ENCODE data around the gene SPATA31D1. TPM values are rescaled to one million over a fixed set of nuclear protein-coding genes. Genes with fewer than 3 reads are reported as not detected.

Gene SPATA31D1
- total RNA-seq, 2 experiments from 2014 or later = not detected

- ATAC-seq = no peak
- H3K27ac Mint-ChIP-seq = no peak overlapping the region
- POLR2A ChIA-PET = no interaction called here
- H3K36me3 Mint-ChIP-seq (ENCODE audit: low read depth) = no peaks in the 10 kb centered on the region
- CTCF ChIA-PET = no interaction called here
- H3K4me3 Mint-ChIP-seq = no peak overlapping the region
- H3K27me3 Mint-ChIP-seq (ENCODE audit: low read depth) = no peaks in the 10 kb centered on the region
- DNase-seq = no peak
- no peaks in the 10 kb centered on the region for H3K9me3 Mint-ChIP-seq (ENCODE audit: insufficient read depth)
- no peaks in the 10 kb centered on the region for H3K4me1 Mint-ChIP-seq (ENCODE audit: low read depth)
Measured at GRCh38 chr9:81981883-81982282, 6.7 kb upstream of the SPATA31D1 start.

DNA sequence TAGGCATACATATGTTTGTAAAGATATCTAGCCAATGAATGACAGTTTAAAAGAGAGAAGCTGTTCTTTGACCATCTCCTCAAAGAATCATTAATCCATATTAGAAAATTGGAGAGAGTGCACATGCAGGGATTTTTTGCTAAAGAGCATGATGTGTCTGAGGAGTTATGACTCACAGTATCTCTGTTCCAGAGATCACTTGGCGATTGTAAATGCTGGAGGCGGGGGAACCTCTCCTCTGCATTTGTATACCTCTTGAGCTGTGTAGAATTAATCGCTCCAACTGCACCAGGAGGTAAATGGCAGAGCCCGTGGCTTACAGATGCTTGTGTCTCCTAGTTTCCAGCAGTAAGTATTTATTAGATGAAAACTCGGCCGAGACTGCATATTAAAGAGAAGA, 3.6 kb upstream of the SPATA31D1 start:
- Mint-ChIP-seq H3K27me3 (ENCODE audit: low read depth) (no peaks in the 10 kb centered on the region), H3K4me3 (no peak overlapping the region), H3K4me1 (ENCODE audit: low read depth) (no peaks in the 10 kb centered on the region), H3K9me3 (ENCODE audit: insufficient read depth) (peaks cover 6% of the 10 kb centered on the region), H3K27ac (no peak overlapping the region), H3K36me3 (ENCODE audit: low read depth) (no peaks in the 10 kb centered on the region)
- no peak for ATAC-seq
- ChIA-PET CTCF (no interaction called here), POLR2A (no interaction called here)
- no peak for DNase-seq

- Mint-ChIP-seq H3K27me3 (ENCODE audit: low read depth) (no peaks in the 10 kb centered on the region), H3K4me1 (ENCODE audit: low read depth) (no peaks in the 10 kb centered on the region), H3K4me3 (no peak overlapping the region), H3K27ac (no peak overlapping the region), H3K9me3 (ENCODE audit: insufficient read depth) (peaks cover 6% of the 10 kb centered on the region), H3K36me3 (ENCODE audit: low read depth) (no peaks in the 10 kb centered on the region)
- ATAC-seq = no peak
- ChIA-PET POLR2A (no interaction called here), CTCF (no interaction called here)
- no peak for DNase-seq
Measured at GRCh38 chr9:81986051-81986450, 2.5 kb upstream of the SPATA31D1 start.

DNA sequence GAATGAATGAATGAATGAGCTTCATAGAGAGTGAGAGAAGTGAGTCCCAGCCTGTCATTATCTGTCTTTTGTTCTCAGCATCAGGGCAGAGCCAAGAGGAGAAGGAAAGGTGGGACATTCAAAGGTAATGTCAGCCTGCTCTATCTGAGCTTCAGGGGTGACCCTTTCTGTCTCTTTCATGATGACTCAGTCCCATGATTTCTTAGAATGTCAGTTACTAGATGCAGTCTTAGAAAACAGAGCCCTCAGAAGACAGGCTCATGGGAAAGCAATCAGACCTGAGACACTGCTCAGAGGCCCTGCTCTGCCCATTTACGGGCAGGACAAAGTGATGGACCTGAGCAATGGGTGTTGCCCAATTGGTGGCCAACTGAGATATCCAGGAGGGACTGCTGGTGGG, 1.1 kb downstream of the SPATA31D1 start:
- ATAC-seq (no peak), DNase-seq (no peak)
- H3K4me1 Mint-ChIP-seq (ENCODE audit: low read depth) = no peaks in the 10 kb centered on the region
- POLR2A ChIA-PET = no interaction called here
- no peaks in the 10 kb centered on the region for H3K27me3 Mint-ChIP-seq (ENCODE audit: low read depth)
- H3K9me3 Mint-ChIP-seq (ENCODE audit: insufficient read depth) = peaks cover 6% of the 10 kb centered on the region
- no peak overlapping the region for H3K27ac Mint-ChIP-seq
- CTCF ChIA-PET = no interaction called here
- H3K36me3 Mint-ChIP-seq (ENCODE audit: low read depth) = no peaks in the 10 kb centered on the region
- H3K4me3 Mint-ChIP-seq = no peak overlapping the region

- H3K27me3 Mint-ChIP-seq (ENCODE audit: low read depth) = no peaks in the 10 kb centered on the region
- no peak for DNase-seq
- CTCF ChIA-PET = no interaction called here
- H3K9me3 Mint-ChIP-seq (ENCODE audit: insufficient read depth) = no peaks in the 10 kb centered on the region
- H3K4me3 Mint-ChIP-seq = no peak overlapping the region
- H3K27ac Mint-ChIP-seq = no peak overlapping the region
- no peak for ATAC-seq
- no peaks in the 10 kb centered on the region for H3K4me1 Mint-ChIP-seq (ENCODE audit: low read depth)
- POLR2A ChIA-PET = no interaction called here
- no peaks in the 10 kb centered on the region for H3K36me3 Mint-ChIP-seq (ENCODE audit: low read depth)
Measured at GRCh38 chr9:81993656-81994055, 5.1 kb downstream of the SPATA31D1 start.

- ATAC-seq (no peak), DNase-seq (no peak)
- Mint-ChIP-seq H3K4me1 (ENCODE audit: low read depth) (no peaks in the 10 kb centered on the region), H3K27ac (no peak overlapping the region), H3K9me3 (ENCODE audit: insufficient read depth) (no peaks in the 10 kb centered on the region), H3K36me3 (ENCODE audit: low read depth) (no peaks in the 10 kb centered on the region), H3K4me3 (no peak overlapping the region), H3K27me3 (ENCODE audit: low read depth) (no peaks in the 10 kb centered on the region)
- CTCF ChIA-PET = no interaction called here
- POLR2A ChIA-PET = no interaction called here
Measured at GRCh38 chr9:81999806-82000205, 11.2 kb downstream of the SPATA31D1 start.

- no peaks in the 10 kb centered on the region for H3K4me1 Mint-ChIP-seq (ENCODE audit: low read depth)
- CTCF ChIA-PET = no interaction called here
Measured at GRCh38 chr9:82010711-82011110, 22.1 kb downstream of the SPATA31D1 start.

DNA sequence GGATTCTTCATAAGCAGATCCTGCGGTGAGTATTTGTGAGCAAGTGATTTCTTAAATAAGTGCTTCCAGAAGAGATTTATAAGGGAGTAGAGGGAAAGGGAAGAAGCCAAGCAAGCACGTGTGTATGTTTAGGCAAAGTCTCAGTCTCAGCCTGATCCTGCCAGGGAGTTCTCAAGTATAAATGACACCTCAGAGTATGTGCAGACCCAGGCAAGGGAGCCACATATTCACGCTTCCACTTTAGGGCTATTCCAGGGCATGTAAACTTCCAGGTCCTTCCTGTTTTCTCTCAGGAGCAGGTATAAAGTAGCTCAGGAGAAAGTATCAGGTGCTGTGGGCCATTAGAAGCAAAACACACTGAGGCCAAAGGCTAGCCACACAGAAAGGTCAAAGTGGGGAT, 22.6 kb downstream of the SPATA31D1 start:
- no peak for DNase-seq
- no peak overlapping the region for H3K4me3 Mint-ChIP-seq
- H3K27me3 Mint-ChIP-seq (ENCODE audit: low read depth) = no peaks in the 10 kb centered on the region
- H3K36me3 Mint-ChIP-seq (ENCODE audit: low read depth) = no peaks in the 10 kb centered on the region
- no peaks in the 10 kb centered on the region for H3K4me1 Mint-ChIP-seq (ENCODE audit: low read depth)
- H3K9me3 Mint-ChIP-seq (ENCODE audit: insufficient read depth) = peaks cover 9% of the 10 kb centered on the region
- ATAC-seq = no peak
- no peak overlapping the region for H3K27ac Mint-ChIP-seq
- CTCF ChIA-PET = no interaction called here
- POLR2A ChIA-PET = no interaction called here

More at GRCh38 chr9:82010711-82011110, 22.1 kb downstream of the SPATA31D1 start:
- Mint-ChIP-seq H3K27ac (no peak overlapping the region), H3K27me3 (ENCODE audit: low read depth) (no peaks in the 10 kb centered on the region), H3K9me3 (ENCODE audit: insufficient read depth) (peaks cover 9% of the 10 kb centered on the region), H3K36me3 (ENCODE audit: low read depth) (no peaks in the 10 kb centered on the region), H3K4me3 (no peak overlapping the region)
- ATAC-seq = no peak
- DNase-seq = no peak
- POLR2A ChIA-PET = no interaction called here

- ChIA-PET POLR2A (no interaction called here), CTCF (no interaction called here)
- Mint-ChIP-seq H3K27me3 (ENCODE audit: low read depth) (no peaks in the 10 kb centered on the region), H3K9me3 (ENCODE audit: insufficient read depth) (peaks cover 9% of the 10 kb centered on the region), H3K4me1 (ENCODE audit: low read depth) (no peaks in the 10 kb centered on the region), H3K4me3 (no peak overlapping the region), H3K36me3 (ENCODE audit: low read depth) (no peaks in the 10 kb centered on the region), H3K27ac (no peak overlapping the region)
- ATAC-seq = no peak
- DNase-seq = no peak
Measured at GRCh38 chr9:82012276-82012675, 23.7 kb downstream of the SPATA31D1 start.

- no peak overlapping the region for H3K27ac Mint-ChIP-seq
- H3K36me3 Mint-ChIP-seq (ENCODE audit: low read depth) = no peaks in the 10 kb centered on the region
- CTCF ChIA-PET = no interaction called here
Measured at GRCh38 chr9:82020331-82020730, 31.8 kb downstream of the SPATA31D1 start.

DNA sequence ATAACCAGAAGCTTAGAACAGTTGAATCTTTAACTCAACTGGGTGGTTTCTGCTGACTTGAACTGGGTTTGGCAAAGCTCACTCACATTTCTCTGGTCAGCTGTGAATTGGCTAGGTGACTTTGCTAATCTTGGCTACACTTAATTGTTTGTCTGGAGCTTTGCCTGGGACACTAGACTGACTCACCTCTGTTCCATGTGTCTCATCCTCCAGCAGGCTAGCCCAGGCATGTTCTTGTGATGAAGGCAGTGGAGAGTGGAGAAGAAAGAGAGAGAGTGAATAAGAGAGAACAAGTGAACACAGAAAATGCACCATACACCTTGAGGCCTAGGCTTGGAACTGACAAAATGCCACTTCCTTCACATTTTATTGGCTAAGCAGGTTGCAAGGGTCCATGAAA, 32.6 kb downstream of the SPATA31D1 start:
- H3K4me1 Mint-ChIP-seq (ENCODE audit: low read depth) = no peaks in the 10 kb centered on the region
- DNase-seq = no peak
- no peak for ATAC-seq
- ChIA-PET CTCF (no interaction called here), POLR2A (no interaction called here)
- H3K27ac Mint-ChIP-seq = no peak overlapping the region
- no peaks in the 10 kb centered on the region for H3K9me3 Mint-ChIP-seq (ENCODE audit: insufficient read depth)
- no peaks in the 10 kb centered on the region for H3K36me3 Mint-ChIP-seq (ENCODE audit: low read depth)
- no peaks in the 10 kb centered on the region for H3K27me3 Mint-ChIP-seq (ENCODE audit: low read depth)
- H3K4me3 Mint-ChIP-seq = no peak overlapping the region

More at GRCh38 chr9:82020331-82020730, 31.8 kb downstream of the SPATA31D1 start:
- H3K4me1 Mint-ChIP-seq (ENCODE audit: low read depth) = no peaks in the 10 kb centered on the region
- DNase-seq (no peak), ATAC-seq (no peak)
- POLR2A ChIA-PET = no interaction called here
- no peak overlapping the region for H3K4me3 Mint-ChIP-seq
- no peaks in the 10 kb centered on the region for H3K27me3 Mint-ChIP-seq (ENCODE audit: low read depth)
- H3K9me3 Mint-ChIP-seq (ENCODE audit: insufficient read depth) = peaks cover under 1% of the 10 kb centered on the region

DNA sequence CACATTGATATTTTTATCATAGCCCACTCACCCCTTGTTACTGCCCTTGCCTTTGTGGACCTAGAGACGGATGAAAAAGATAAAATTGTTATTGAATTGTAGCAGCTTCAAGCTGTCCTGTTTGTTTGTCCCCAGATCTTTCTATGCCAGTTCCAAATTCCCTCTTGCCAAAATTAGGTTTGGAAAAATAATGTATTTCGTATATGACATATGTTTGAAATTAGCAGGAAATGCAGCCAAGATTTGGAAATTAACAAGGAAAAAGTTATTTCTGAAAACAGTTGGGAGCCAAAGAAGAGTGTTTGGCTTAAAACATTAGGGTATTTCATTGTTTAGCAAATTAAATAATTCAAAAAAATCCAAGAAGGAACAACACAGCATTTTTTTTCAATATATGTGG, 33.5 kb downstream of the SPATA31D1 start:
- Mint-ChIP-seq H3K27me3 (ENCODE audit: low read depth) (no peaks in the 10 kb centered on the region), H3K9me3 (ENCODE audit: insufficient read depth) (no peaks in the 10 kb centered on the region), H3K36me3 (ENCODE audit: low read depth) (no peaks in the 10 kb centered on the region), H3K27ac (no peak overlapping the region), H3K4me3 (no peak overlapping the region), H3K4me1 (ENCODE audit: low read depth) (no peaks in the 10 kb centered on the region)
- no peak for DNase-seq
- ATAC-seq = no peak
- ChIA-PET POLR2A (no interaction called here), CTCF (no interaction called here)

- DNase-seq = no peak
- POLR2A ChIA-PET = no interaction called here
- H3K9me3 Mint-ChIP-seq (ENCODE audit: insufficient read depth) = no peaks in the 10 kb centered on the region
- H3K27ac Mint-ChIP-seq = no peak overlapping the region
- no peak for ATAC-seq
- no peaks in the 10 kb centered on the region for H3K27me3 Mint-ChIP-seq (ENCODE audit: low read depth)
- no peak overlapping the region for H3K4me3 Mint-ChIP-seq
- H3K36me3 Mint-ChIP-seq (ENCODE audit: low read depth) = no peaks in the 10 kb centered on the region
- no peaks in the 10 kb centered on the region for H3K4me1 Mint-ChIP-seq (ENCODE audit: low read depth)
- CTCF ChIA-PET = no interaction called here
Measured at GRCh38 chr9:82024908-82025307, 36.3 kb downstream of the SPATA31D1 start.

All from activated CD8-positive, alpha-beta T cell treated with anti-CD3 and anti-CD28 coated beads, Interleukin-2, amount 10 ng/mL, durations not matched to agents 7 days and 5 days (primary cell).